Prostate gland (tissue), 2 donors: ENCODE data around the gene PCDHB14.

ENCODE experiments used
- POLR2A ChIP-seq: fragments of 450-650 bp; IDR thresholded peaks from one replicate; pipeline ENCODE4 v1.6.1; 2016; ENCODE audit warnings: antibody characterized with exemption, mild to moderate bottlenecking
- TF ChIP-seq, protein P1 (sequence below), 4 experiments: fragments of 200-600 bp in 2 of 4; fragments of 450-650 bp in 2 of 4; sonication (generic) in 2 of 4; IDR thresholded peaks; 1 replicate in 3 of 4; 2 replicates in 1 of 4; pipeline ENCODE4 v1.5.1; 2016 to 2019; ENCODE audit warnings: antibody characterized with exemption in 4 of 4, mild to moderate bottlenecking in 2 of 4, moderate library complexity in 2 of 4

DNA sequence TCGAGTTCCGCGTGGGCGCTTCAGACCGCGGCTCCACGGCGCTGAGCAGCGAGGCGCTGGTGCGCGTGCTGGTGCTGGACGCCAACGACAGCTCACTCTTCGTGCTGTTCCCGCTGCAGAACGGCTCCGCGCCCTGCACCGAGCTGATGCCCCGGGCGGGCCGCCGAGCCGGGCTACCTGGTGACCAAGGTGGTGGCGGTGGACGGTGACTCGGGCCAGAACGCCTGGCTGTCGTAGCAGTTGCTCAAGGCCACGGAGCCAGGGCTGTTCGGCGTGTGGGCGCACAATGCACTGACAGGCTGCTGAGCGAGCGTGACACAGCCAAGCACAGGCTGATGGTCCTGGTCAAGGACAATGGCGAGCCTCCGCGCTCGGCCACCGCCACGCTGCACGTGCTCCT, 18.4 kb downstream of the PCDHB14 start:
- TF ChIP-seq, protein P1, sequence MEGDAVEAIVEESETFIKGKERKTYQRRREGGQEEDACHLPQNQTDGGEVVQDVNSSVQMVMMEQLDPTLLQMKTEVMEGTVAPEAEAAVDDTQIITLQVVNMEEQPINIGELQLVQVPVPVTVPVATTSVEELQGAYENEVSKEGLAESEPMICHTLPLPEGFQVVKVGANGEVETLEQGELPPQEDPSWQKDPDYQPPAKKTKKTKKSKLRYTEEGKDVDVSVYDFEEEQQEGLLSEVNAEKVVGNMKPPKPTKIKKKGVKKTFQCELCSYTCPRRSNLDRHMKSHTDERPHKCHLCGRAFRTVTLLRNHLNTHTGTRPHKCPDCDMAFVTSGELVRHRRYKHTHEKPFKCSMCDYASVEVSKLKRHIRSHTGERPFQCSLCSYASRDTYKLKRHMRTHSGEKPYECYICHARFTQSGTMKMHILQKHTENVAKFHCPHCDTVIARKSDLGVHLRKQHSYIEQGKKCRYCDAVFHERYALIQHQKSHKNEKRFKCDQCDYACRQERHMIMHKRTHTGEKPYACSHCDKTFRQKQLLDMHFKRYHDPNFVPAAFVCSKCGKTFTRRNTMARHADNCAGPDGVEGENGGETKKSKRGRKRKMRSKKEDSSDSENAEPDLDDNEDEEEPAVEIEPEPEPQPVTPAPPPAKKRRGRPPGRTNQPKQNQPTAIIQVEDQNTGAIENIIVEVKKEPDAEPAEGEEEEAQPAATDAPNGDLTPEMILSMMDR (IDR thresholded peaks at IDR 0.05), result no peak
- no peak for TF ChIP-seq POLR2A
